ENCODE data around the gene IGIP. TPM values are rescaled to one million over a fixed set of nuclear protein-coding genes. Genes with fewer than 3 reads are reported as not detected.

IGIP gene
- polyA plus RNA-seq (2014; cell fraction: cytosol; rRNA removed), result 2.9 and 3.5 TPM in 2 replicates
- polyA plus RNA-seq (2014; cell fraction: nucleus; rRNA removed), result 6.7 and 8.1 TPM in 2 replicates

- no peak for DNase-seq (ENCODE audit: low spot score)
These were observed at the start of gene IGIP for GRCh38 chr5:140125637-140126036. IGIP (plus strand) TSS chr5:140125937; CDS start chr5:140128477, 2,540 bp downstream.

GRCh38 chr5:140076142-140076541, 49.6 kb upstream of the IGIP start:
- DNase-seq (ENCODE audit: low spot score), result no peak

GRCh38 chr5:140076788-140077187, 48.9 kb upstream of the IGIP start:
- DNase-seq (ENCODE audit: low spot score), result no peak

- no peak for DNase-seq (ENCODE audit: low spot score)
These were observed 42.6 kb upstream of the IGIP start for GRCh38 chr5:140083120-140083519.

- no peak for DNase-seq (ENCODE audit: low spot score)
These were observed 42.1 kb upstream of the IGIP start for GRCh38 chr5:140083650-140084049.

GRCh38 chr5:140084541-140084940, 41.2 kb upstream of the IGIP start:
- no peak for DNase-seq (ENCODE audit: low spot score)

- DNase-seq (ENCODE audit: low spot score), result no peak
These were observed 35.5 kb upstream of the IGIP start for GRCh38 chr5:140090251-140090650.

- no peak for DNase-seq (ENCODE audit: low spot score)
These were observed 32.6 kb upstream of the IGIP start for GRCh38 chr5:140093179-140093578.

- DNase-seq (ENCODE audit: low spot score), result no peak
These were observed 31.9 kb upstream of the IGIP start for GRCh38 chr5:140093866-140094265.

- no peak for DNase-seq (ENCODE audit: low spot score)
These were observed 30.8 kb upstream of the IGIP start for GRCh38 chr5:140094889-140095288.

GRCh38 chr5:140101179-140101578, 24.6 kb upstream of the IGIP start:
- no peak for DNase-seq (ENCODE audit: low spot score)

- DNase-seq (ENCODE audit: low spot score), result no peak
These were observed 22.6 kb upstream of the IGIP start for GRCh38 chr5:140103154-140103553.

GRCh38 chr5:140104100-140104499, 21.6 kb upstream of the IGIP start:
- DNase-seq (ENCODE audit: low spot score), result no peak

- no peak for DNase-seq (ENCODE audit: low spot score)
These were observed 19.6 kb upstream of the IGIP start for GRCh38 chr5:140106101-140106500.

GRCh38 chr5:140106805-140107311, 18.9 kb upstream of the IGIP start:
- no peak for DNase-seq (ENCODE audit: low spot score)

- DNase-seq (ENCODE audit: low spot score), result peak; percentile 93
These were observed 18.2 kb upstream of the IGIP start for GRCh38 chr5:140107312-140108092.

- DNase-seq (ENCODE audit: low spot score), result peak; percentile 39
These were observed 17.4 kb upstream of the IGIP start for GRCh38 chr5:140108093-140109017.

GRCh38 chr5:140109018-140109758, 16.5 kb upstream of the IGIP start:
- no peak for DNase-seq (ENCODE audit: low spot score)

- no peak for DNase-seq (ENCODE audit: low spot score)
These were observed 15.7 kb upstream of the IGIP start for GRCh38 chr5:140109759-140110645.

- no peak for DNase-seq (ENCODE audit: low spot score)
These were observed 15.1 kb upstream of the IGIP start for GRCh38 chr5:140110646-140110957.

Measured in SK-N-DZ (cell line).